K562 (cell line): ENCODE measurements around the gene TMEM72. TPM values are rescaled to one million over a fixed set of nuclear protein-coding genes. Genes with fewer than 3 reads are reported as not detected.

Experiments used
- ATAC-seq: fragments of 200-7000 bp; cut with Tn5 transposase; 3 replicates; pipeline ENCODE4 v1.9.1; 2020; ENCODE audit warnings: moderate library complexity
- BruUV-seq: library from RNA; stranded (reverse); fragments of 400-500 nt; replicated peaks from 2 replicates; lab custom pipeline; 2021; lab: Mats Ljungman, UMichigan
- CTCF ChIA-PET: fragments of 300-600 bp; formaldehyde crosslinking; extraction: SDS; loops from one replicate; lab custom pipeline; 2021; ENCODE audit warnings: low intra/inter-chr PET ratio; lab: Yijun Ruan, JAX
- POLR2A ChIA-PET: fragments of 300-600, 350-650 bp; sonication (Branson Sonifier 250); formaldehyde crosslinking; extraction: SDS; loops from one replicate; lab custom pipeline; 2021; ENCODE audit warnings: antibody characterized with exemption, inconsistent platforms; lab: Yijun Ruan, JAX
- DNase-seq, 4 experiments: peaks; one replicate each; pipeline versions ENCODE4 v3.0.0 to v3.0.0-alpha.2; 2011 to 2018; ENCODE audit warnings: low spot score in 3 of 4, mixed read lengths in 3 of 4; ENCODE audit errors: extremely low read depth in 1 of 4
- FAIRE-seq: peaks from 2 replicates; lab custom pipeline; 2011; peaks lifted over from hg19 to GRCh38; lab: Jason Lieb, UNC
- H2AFZ ChIP-seq: 2 replicates; pipeline ENCODE4 v1.6.0; 2011; ENCODE audit warnings: low read depth, low read length, control low read depth, inconsistent platforms
- H3K27ac ChIP-seq: fragments of 200-600 bp; 3 replicates; pipeline ENCODE4 v1.8.0; 2011; ENCODE audit warnings: low read depth, mild to moderate bottlenecking, control low read depth, inconsistent platforms, low read length, moderate library complexity, mixed read lengths; ENCODE audit errors: extremely low read depth
- H3K27me3 ChIP-seq, 2 experiments: fragments of 300-600 bp in 1 of 2; 2 replicates in 1 of 2; 3 replicates in 1 of 2; pipeline versions ENCODE4 v1.6.0 to v1.8.0; 2011; ENCODE audit warnings: inconsistent platforms in 2 of 2, low read length in 2 of 2, mild to moderate bottlenecking in 1 of 2, mixed read lengths in 1 of 2, moderate library complexity in 1 of 2; ENCODE audit not compliant: control insufficient read depth in 2 of 2, insufficient read depth in 2 of 2
- H3K36me3 ChIP-seq: fragments of 300-600 bp; 3 replicates; pipeline ENCODE4 v1.8.0; 2011; ENCODE audit warnings: mild to moderate bottlenecking, low read length, inconsistent platforms; ENCODE audit not compliant: control insufficient read depth, insufficient read depth
- H3K4me1 ChIP-seq, 2 experiments: fragments of 200-600 bp in 1 of 2; replicated peaks in 1 of 2; 2 replicates in 1 of 2; 3 replicates in 1 of 2; pipeline versions ENCODE4 v1.5.1 to v1.8.0; 2011; ENCODE audit warnings: inconsistent platforms in 2 of 2, low read length in 2 of 2, mild to moderate bottlenecking in 1 of 2, mixed read lengths in 1 of 2, moderate library complexity in 1 of 2; ENCODE audit not compliant: control insufficient read depth in 2 of 2, insufficient read depth in 2 of 2
- H3K4me2 ChIP-seq: 2 replicates; pipeline ENCODE4 v1.6.1; 2011; ENCODE audit warnings: low read length, control low read depth, inconsistent platforms, mixed read lengths; ENCODE audit not compliant: insufficient read depth
- H3K4me3 ChIP-seq: fragments of 200-600 bp; sonication (generic), shearing (Covaris generic); 2 replicates; pipeline ENCODE4 v1.5.1; 2016; ENCODE audit warnings: control low read depth, inconsistent platforms
- H3K79me2 ChIP-seq: fragments of 200-600 bp; 3 replicates; pipeline ENCODE4 v1.8.0; 2011; ENCODE audit warnings: low read length, inconsistent platforms; ENCODE audit not compliant: control insufficient read depth, insufficient read depth
- H3K9ac ChIP-seq, 2 experiments: 2 replicates each; pipeline versions ENCODE4 v1.6.0 to v1.6.1; 2011; ENCODE audit warnings: low read depth in 2 of 2, low read length in 2 of 2, control low read depth in 1 of 2, inconsistent platforms in 1 of 2, mild to moderate bottlenecking in 1 of 2, mixed read lengths in 1 of 2; ENCODE audit not compliant: insufficient read depth in 1 of 2
- H3K9me1 ChIP-seq: one replicate; pipeline ENCODE4 v1.6.0; 2011; ENCODE audit warnings: inconsistent platforms, mild to moderate bottlenecking, low read length, moderate library complexity; ENCODE audit not compliant: control insufficient read depth, insufficient read depth
- H3K9me3 ChIP-seq: replicated peaks from 2 replicates; pipeline ENCODE4 v1.5.1; 2011; ENCODE audit warnings: low read depth, low read length, inconsistent platforms; ENCODE audit not compliant: control insufficient read depth, insufficient read depth
- H4K20me1 ChIP-seq: replicated peaks from 2 replicates; pipeline ENCODE4 v1.6.1; 2011; ENCODE audit warnings: low read length, inconsistent platforms, mixed read lengths; ENCODE audit not compliant: control insufficient read depth, insufficient read depth
- BHLHE40 ChIP-seq: IDR thresholded peaks from 2 replicates; pipeline ENCODE4 v1.6.1; 2011; ENCODE audit warnings: low read length, improper control_type of control experiment
- C11orf30 ChIP-seq: fragments of 450-650 bp; IDR thresholded peaks from 2 replicates; pipeline ENCODE4 v1.6.1; 2016; ENCODE audit warnings: low read depth, mild to moderate bottlenecking
- CBX1 ChIP-seq: sonication (generic); IDR thresholded peaks from 2 replicates; pipeline ENCODE4 v1.6.1; 2016; ENCODE audit warnings: antibody characterized with exemption, low read depth, mild to moderate bottlenecking
- CBX5 ChIP-seq: IDR thresholded peaks from 2 replicates; pipeline ENCODE4 v1.6.1; 2014; ENCODE audit warnings: low read depth, borderline replicate concordance
- KDM1A ChIP-seq, 2 experiments: fragments of 450-650 bp; IDR thresholded peaks; 2 replicates each; pipeline ENCODE4 v1.6.1; 2016; ENCODE audit warnings: mild to moderate bottlenecking in 2 of 2
- NFE2 ChIP-seq: IDR thresholded peaks from 2 replicates; pipeline ENCODE4 v1.6.1; 2014; ENCODE audit warnings: antibody characterized with exemption, low read depth
- NR1H2 ChIP-seq: sonication (generic); formaldehyde crosslinking; IDR thresholded peaks from 2 replicates; pipeline ENCODE4 v1.4.0; 2020; ENCODE audit warnings: mild to moderate bottlenecking, missing genetic modification reagents
- POLR3A ChIP-seq: IDR thresholded peaks from 2 replicates; pipeline ENCODE4 v1.6.1; 2011; ENCODE audit warnings: borderline replicate concordance, mild to moderate bottlenecking, moderate library complexity; ENCODE audit not compliant: insufficient read length, insufficient read depth; ENCODE audit errors: extremely low read depth
- PRMT5 ChIP-seq: sonication (generic); formaldehyde crosslinking; IDR thresholded peaks from 2 replicates; pipeline ENCODE4 v1.5.0; 2020; ENCODE audit warnings: missing genetic modification reagents
- SMAD2 ChIP-seq: fragments of 150-350 bp; IDR thresholded peaks from 2 replicates; pipeline ENCODE4 v1.6.1; 2014; ENCODE audit warnings: low read depth, mild to moderate bottlenecking, low read length
- XRCC3 ChIP-seq: fragments of 450-650 bp; IDR thresholded peaks from 2 replicates; pipeline ENCODE4 v1.6.1; 2017; ENCODE audit warnings: mild to moderate bottlenecking, moderate library complexity
- WGBS: fragments of 100-300 bp; shearing (Covaris generic); methylation state at CpG from one replicate; pipeline ENCODE4 v1.1.6; 2016; ENCODE audit warnings: low coverage, mixed read lengths; ENCODE audit not compliant: insufficient coverage; ENCODE audit errors: missing lambda C conversion rate; 5-methylcytosine and 5-hydroxymethylcytosine counted together
- in situ Hi-C: fragments of 300-500 bp; cut with MboI; formaldehyde crosslinking; loops from 4 replicates; pipeline ENCODE4 v1.15.0; 2018; ENCODE audit warnings: inconsistent platforms, mixed read lengths
- intact Hi-C: fragments of 100-400 bp; cut with micrococcal nuclease; formaldehyde crosslinking; loops from 2 replicates; pipeline ENCODE4 v1.14.2; 2022
- polyA plus RNA-seq, 8 experiments: library from polyadenylated mRNA; depleted of rRNA in 4 of 8; stranded (reverse) in 5 of 8; unstranded in 3 of 8; fragments of >200 nt; fragmentation: Nextera tagmentation in 2 of 8; fragmentation: Illumina TruSeq in 1 of 8; extraction: Ambion mirVana in 2 of 8; extraction: Trizol in 1 of 8; gene quantifications; 2 replicates each; pipeline versions ENCODE4 v1.2.1 to v1.2.3, GENCODE V29; 2011 to 2014; ENCODE audit warnings: inconsistent platforms in 1 of 8, missing spikeins in 1 of 8
- total RNA-seq, 7 experiments: library from RNA; depleted of rRNA in 6 of 7; stranded (reverse); fragments of >200 nt in 6 of 7; fragmentation: Illumina TruSeq in 2 of 7; extraction: Trizol in 2 of 7; gene quantifications; 2 replicates each; pipeline versions ENCODE4 v1.2.1 to v1.2.3, GENCODE V29; 2011 to 2021; ENCODE audit warnings: low replicate concordance in 1 of 7
- TF ChIP-seq, protein P1 (sequence below): sonication (generic); formaldehyde crosslinking; IDR thresholded peaks from 2 replicates; pipeline ENCODE4 v1.8.0; 2022; ENCODE audit warnings: mild to moderate bottlenecking, missing genetic modification reagents
- TF ChIP-seq, protein P2 (sequence below), 2 experiments: fragments of 250-450 bp in 1 of 2; fragments of 450-650 bp in 1 of 2; sonication (Bioruptor Pico) in 1 of 2; IDR thresholded peaks; 2 replicates each; pipeline versions ENCODE4 v1.6.1 to v1.8.0; 2016 to 2021; ENCODE audit warnings: mild to moderate bottlenecking in 2 of 2, moderate library complexity in 2 of 2, missing compliant biosample characterization in 1 of 2, missing genetic modification characterization in 1 of 2
- TF ChIP-seq, protein P3 (sequence below): sonication (generic); formaldehyde crosslinking; IDR thresholded peaks from 2 replicates; pipeline ENCODE4 v1.9.0; 2022; ENCODE audit warnings: mild to moderate bottlenecking, missing genetic modification reagents
- TF ChIP-seq, protein P4 (sequence below): fragments of 450-650 bp; IDR thresholded peaks from 2 replicates; pipeline ENCODE4 v1.6.1; 2018; ENCODE audit not compliant: partially characterized antibody
- TF ChIP-seq, protein P5 (sequence below): fragments of 250-450 bp; sonication (Bioruptor Pico); IDR thresholded peaks from 2 replicates; pipeline ENCODE4 v1.9.0; 2021; ENCODE audit warnings: mild to moderate bottlenecking

The TMEM72 gene
- total and polyA plus RNA-seq, 9 of the 15 experiments (the other 6 are each of a cell fraction or from before 2014, with no cell fraction given): not detected

DNA sequence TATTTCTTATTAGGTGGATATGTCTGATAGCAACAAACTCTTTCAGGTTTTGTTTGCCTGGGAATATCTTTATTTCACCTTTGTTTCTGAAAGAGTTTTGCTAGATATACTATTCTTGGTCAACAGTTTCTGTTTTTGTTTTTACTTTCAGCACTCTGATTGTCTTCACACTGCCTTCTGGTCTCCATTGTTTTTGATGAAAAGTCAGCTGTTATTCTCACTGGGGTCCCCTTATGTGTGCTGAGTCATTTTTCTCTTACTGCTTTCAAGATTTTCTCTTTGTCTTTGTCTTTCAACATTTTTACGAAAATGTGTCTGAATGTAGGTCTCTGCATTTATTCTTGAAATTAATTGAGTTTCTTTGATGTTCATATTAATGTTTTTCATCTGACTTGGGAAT is 33.2 kb downstream of the TMEM72 start:
- Histone ChIP-seq H2AFZ (no peak overlapping the region), H3K4me2 (no peak overlapping the region), H3K9ac (no peak overlapping the region), H3K79me2 (no peaks in the 10 kb centered on the region), H3K27me3 (no peaks in the 10 kb centered on the region), H4K20me1 (no peaks in the 10 kb centered on the region), H3K4me1 (no peaks in the 10 kb centered on the region), H3K9me3 (no peaks in the 10 kb centered on the region), H3K36me3 (no peaks in the 10 kb centered on the region), H3K4me3 (no peak overlapping the region), H3K9me1 (no peaks in the 10 kb centered on the region), H3K27ac (no peak overlapping the region)
- DNase-seq: peak in 1 of 4 experiments; percentile 33
- ChIA-PET POLR2A (interaction anchor here (1.2 kb wide), 1 partner anchor 9 kb away, joined by 4 read pairs; no protein-coding TSS in a partner anchor), CTCF (no interaction called here)
- intact Hi-C loops: no loop called here
- no peak for ATAC-seq
- in situ Hi-C loops: no loop called here
- WGBS: 0% methylated on average over 1 of the region's 1 CpG
- no peak for FAIRE-seq
- BruUV-seq: no TSS peak
- TF ChIP-seq KDM1A (IDR thresholded peaks at IDR 0.05) (no peak), NFE2 (peak; percentile 86), XRCC3 (peak; percentile 51; the same call in 1 of the 2 replicates), CBX5 (peak; percentile 87), CBX1 (0 out of 2 replicates have a peak, but pooled peaks have one; percentile 56), POLR3A (no peak), PRMT5 (CRISPR knock-in tag) (no peak), C11orf30 (peak; percentile 45; the same call in 1 of the 2 replicates), BHLHE40 (no peak), NR1H2 (CRISPR knock-in tag) (no peak), SMAD2 (no peak)
- TF ChIP-seq, protein P1, sequence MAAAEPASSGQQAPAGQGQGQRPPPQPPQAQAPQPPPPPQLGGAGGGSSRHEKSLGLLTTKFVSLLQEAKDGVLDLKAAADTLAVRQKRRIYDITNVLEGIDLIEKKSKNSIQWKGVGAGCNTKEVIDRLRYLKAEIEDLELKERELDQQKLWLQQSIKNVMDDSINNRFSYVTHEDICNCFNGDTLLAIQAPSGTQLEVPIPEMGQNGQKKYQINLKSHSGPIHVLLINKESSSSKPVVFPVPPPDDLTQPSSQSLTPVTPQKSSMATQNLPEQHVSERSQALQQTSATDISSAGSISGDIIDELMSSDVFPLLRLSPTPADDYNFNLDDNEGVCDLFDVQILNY (CRISPR knock-in tag): no peak
- TF ChIP-seq, protein P2, sequence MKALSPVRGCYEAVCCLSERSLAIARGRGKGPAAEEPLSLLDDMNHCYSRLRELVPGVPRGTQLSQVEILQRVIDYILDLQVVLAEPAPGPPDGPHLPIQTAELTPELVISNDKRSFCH (CRISPR knock-in tag; IDR thresholded peaks at IDR 0.05): no peak
- TF ChIP-seq, protein P2 (tag; IDR thresholded peaks at IDR 0.05): no peak
- TF ChIP-seq, protein P3, sequence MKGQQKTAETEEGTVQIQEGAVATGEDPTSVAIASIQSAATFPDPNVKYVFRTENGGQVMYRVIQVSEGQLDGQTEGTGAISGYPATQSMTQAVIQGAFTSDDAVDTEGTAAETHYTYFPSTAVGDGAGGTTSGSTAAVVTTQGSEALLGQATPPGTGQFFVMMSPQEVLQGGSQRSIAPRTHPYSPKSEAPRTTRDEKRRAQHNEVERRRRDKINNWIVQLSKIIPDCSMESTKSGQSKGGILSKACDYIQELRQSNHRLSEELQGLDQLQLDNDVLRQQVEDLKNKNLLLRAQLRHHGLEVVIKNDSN: no peak
- TF ChIP-seq, protein P4, sequence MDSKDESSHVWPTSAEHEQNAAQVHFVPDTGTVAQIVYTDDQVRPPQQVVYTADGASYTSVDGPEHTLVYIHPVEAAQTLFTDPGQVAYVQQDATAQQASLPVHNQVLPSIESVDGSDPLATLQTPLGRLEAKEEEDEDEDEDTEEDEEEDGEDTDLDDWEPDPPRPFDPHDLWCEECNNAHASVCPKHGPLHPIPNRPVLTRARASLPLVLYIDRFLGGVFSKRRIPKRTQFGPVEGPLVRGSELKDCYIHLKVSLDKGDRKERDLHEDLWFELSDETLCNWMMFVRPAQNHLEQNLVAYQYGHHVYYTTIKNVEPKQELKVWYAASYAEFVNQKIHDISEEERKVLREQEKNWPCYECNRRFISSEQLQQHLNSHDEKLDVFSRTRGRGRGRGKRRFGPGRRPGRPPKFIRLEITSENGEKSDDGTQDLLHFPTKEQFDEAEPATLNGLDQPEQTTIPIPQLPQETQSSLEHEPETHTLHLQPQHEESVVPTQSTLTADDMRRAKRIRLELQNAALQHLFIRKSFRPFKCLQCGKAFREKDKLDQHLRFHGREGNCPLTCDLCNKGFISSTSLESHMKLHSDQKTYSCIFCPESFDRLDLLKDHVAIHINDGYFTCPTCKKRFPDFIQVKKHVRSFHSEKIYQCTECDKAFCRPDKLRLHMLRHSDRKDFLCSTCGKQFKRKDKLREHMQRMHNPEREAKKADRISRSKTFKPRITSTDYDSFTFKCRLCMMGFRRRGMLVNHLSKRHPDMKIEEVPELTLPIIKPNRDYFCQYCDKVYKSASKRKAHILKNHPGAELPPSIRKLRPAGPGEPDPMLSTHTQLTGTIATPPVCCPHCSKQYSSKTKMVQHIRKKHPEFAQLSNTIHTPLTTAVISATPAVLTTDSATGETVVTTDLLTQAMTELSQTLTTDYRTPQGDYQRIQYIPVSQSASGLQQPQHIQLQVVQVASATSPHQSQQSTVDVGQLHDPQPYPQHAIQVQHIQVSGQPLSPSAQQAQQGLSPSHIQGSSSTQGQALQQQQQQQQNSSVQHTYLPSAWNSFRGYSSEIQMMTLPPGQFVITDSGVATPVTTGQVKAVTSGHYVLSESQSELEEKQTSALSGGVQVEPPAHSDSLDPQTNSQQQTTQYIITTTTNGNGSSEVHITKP: no peak
- TF ChIP-seq, protein P5, sequence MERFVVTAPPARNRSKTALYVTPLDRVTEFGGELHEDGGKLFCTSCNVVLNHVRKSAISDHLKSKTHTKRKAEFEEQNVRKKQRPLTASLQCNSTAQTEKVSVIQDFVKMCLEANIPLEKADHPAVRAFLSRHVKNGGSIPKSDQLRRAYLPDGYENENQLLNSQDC (CRISPR knock-in tag): no peak
